HL-60 (cell line): ENCODE measurements around the gene SLC8B1.

Experiments
- CTCF ChIP-seq: IDR thresholded peaks from one replicate; pipeline ENCODE4 v1.5.1; 2011; ENCODE audit warnings: low read length, control low read depth, inconsistent platforms; ENCODE audit not compliant: insufficient read depth
- POLR2AphosphoS5 ChIP-seq: IDR thresholded peaks from 2 replicates; pipeline ENCODE4 v1.6.1; 2012; ENCODE audit warnings: low read depth

- TF ChIP-seq POLR2AphosphoS5 = no peak
- TF ChIP-seq CTCF = no peak
These were observed 12.2 kb upstream of the SLC8B1 start for GRCh38 chr12:113347107-113347506.
